Activated CD8-positive, alpha-beta memory T cell treated with anti-CD3 and anti-CD28 coated beads, Interleukin-2, amount 50 U/mL, for 24 hours (primary cell): ENCODE data around the gene SLC30A3.
"Not testable (repeated sequence)": the region's sequence is repeated elsewhere in the genome, so short reads cannot be mapped to it uniquely, and the experiment has no call there.

Source experiments
- DNase-seq: peaks from one replicate; pipeline ENCODE4 v3.0.0-alpha.2; 2020; ENCODE audit errors: extremely low read depth

SLC30A3 gene

GRCh38 chr2:27262379-27263286, at the start of gene SLC30A3:
SLC30A3 (minus strand) TSS chr2:27263047; CDS start chr2:27262906, 141 bp downstream.
- DNase-seq: no peak

GRCh38 chr2:27312152-27312551, 49.3 kb upstream of the SLC30A3 start:
- DNase-seq: no peak

GRCh38 chr2:27309651-27310050, 46.8 kb upstream of the SLC30A3 start:
- DNase-seq: no peak

GRCh38 chr2:27308359-27308881, 45.6 kb upstream of the SLC30A3 start, which contains the start of gene UCN:
UCN (minus strand) TSS chr2:27308445; CDS start chr2:27307895, 550 bp downstream.
- DNase-seq: no peak

- DNase-seq: no peak
Observed at GRCh38 chr2:27307545-27308358, 44.9 kb upstream of the SLC30A3 start.

- no peak for DNase-seq
Observed at GRCh38 chr2:27307287-27307544, 44.4 kb upstream of the SLC30A3 start.

- no peak for DNase-seq
Observed at GRCh38 chr2:27306573-27307286, 43.9 kb upstream of the SLC30A3 start.

- DNase-seq: no peak
Observed at GRCh38 chr2:27306136-27306535, 43.3 kb upstream of the SLC30A3 start.

- DNase-seq: no peak
Observed at GRCh38 chr2:27305516-27305915, 42.7 kb upstream of the SLC30A3 start.

GRCh38 chr2:27304488-27305240, 41.8 kb upstream of the SLC30A3 start:
- DNase-seq: no peak

- no peak for DNase-seq
Observed at GRCh38 chr2:27303093-27304025, 40.5 kb upstream of the SLC30A3 start.

- DNase-seq: not testable (repeated sequence)
Observed at GRCh38 chr2:27300606-27301005, 37.8 kb upstream of the SLC30A3 start.

- no peak for DNase-seq
Observed at GRCh38 chr2:27298391-27299080, 35.7 kb upstream of the SLC30A3 start.

GRCh38 chr2:27297195-27297594, 34.3 kb upstream of the SLC30A3 start:
- DNase-seq: no peak

- DNase-seq: no peak
Observed at GRCh38 chr2:27296481-27296880, 33.6 kb upstream of the SLC30A3 start.

GRCh38 chr2:27294928-27295327, 32.1 kb upstream of the SLC30A3 start:
- no peak for DNase-seq

GRCh38 chr2:27291865-27292264, 29.0 kb upstream of the SLC30A3 start:
- no peak for DNase-seq

- DNase-seq: no peak
Observed at GRCh38 chr2:27290549-27290948, 27.7 kb upstream of the SLC30A3 start.

GRCh38 chr2:27288610-27289009, 25.8 kb upstream of the SLC30A3 start:
- DNase-seq: no peak

GRCh38 chr2:27285481-27285880, 22.6 kb upstream of the SLC30A3 start:
- no peak for DNase-seq
